CD8-positive, alpha-beta memory T cell (primary cell): Measurements from ENCODE around the gene UPK2. TPM values are rescaled to one million over a fixed set of nuclear protein-coding genes. Genes with fewer than 3 reads are reported as not detected.
A peak's percentile ranks its signal among the peaks of the same experiment; 100 is the strongest.
"Not testable (repeated sequence)": the region's sequence is repeated elsewhere in the genome, so short reads cannot be mapped to it uniquely, and the experiment has no call there.

Experiments
- CTCF ChIA-PET: fragments of 350-600 bp; sonication (Branson Sonifier 250); formaldehyde crosslinking; loops from one replicate; lab custom pipeline; 2021; ENCODE audit warnings: antibody characterized with exemption; lab: Charles Lee
- POLR2A ChIA-PET: fragments of 350-600 bp; sonication (Branson Sonifier 250); formaldehyde crosslinking; loops from one replicate; lab custom pipeline; 2021; ENCODE audit warnings: antibody characterized with exemption; lab: Charles Lee
- DNase-seq, 5 donors: peaks; one replicate each; pipeline versions ENCODE4 v3.0.0 to v3.0.0-alpha.2; 2020 to 2022; ENCODE audit warnings: mixed read lengths in 1 of 5
- H3K27ac ChIP-seq: one replicate; pipeline ENCODE4 v1.7.0; 2013; ENCODE audit warnings: low read depth, mild to moderate bottlenecking, low read length, moderate library complexity
- H3K27me3 ChIP-seq: 2 replicates; pipeline ENCODE4 v1.7.0; 2013; ENCODE audit warnings: low read length, mild to moderate bottlenecking; ENCODE audit not compliant: insufficient read depth, poor library complexity, severe bottlenecking
- H3K36me3 ChIP-seq: 2 replicates; pipeline ENCODE4 v1.7.0; 2013; ENCODE audit warnings: mild to moderate bottlenecking, low read length, moderate library complexity; ENCODE audit not compliant: insufficient read depth
- H3K4me1 ChIP-seq: 2 replicates; pipeline ENCODE4 v1.7.0; 2013; ENCODE audit warnings: mild to moderate bottlenecking, low read length, moderate library complexity; ENCODE audit not compliant: insufficient read depth
- H3K4me3 ChIP-seq: 2 replicates; pipeline ENCODE4 v1.7.0; 2013; ENCODE audit warnings: mild to moderate bottlenecking, low read length
- H3K9me3 ChIP-seq: 2 replicates; pipeline ENCODE4 v1.7.0; 2013; ENCODE audit warnings: mild to moderate bottlenecking, low read length
- H3K27ac Mint-ChIP-seq, 8 donors: one replicate each; pipeline ENCODE4 v1.8.0; 2020 to 2021; ENCODE audit warnings: mixed read lengths in 8 of 8, mild to moderate bottlenecking in 6 of 8, inconsistent platforms in 3 of 8, moderate library complexity in 3 of 8
- H3K27me3 Mint-ChIP-seq, 2 donors: one replicate each; pipeline ENCODE4 v1.8.0; 2020 to 2021; ENCODE audit warnings: mixed read lengths in 2 of 2, mild to moderate bottlenecking in 1 of 2, moderate library complexity in 1 of 2
- H3K36me3 Mint-ChIP-seq, 3 donors: one replicate each; pipeline ENCODE4 v1.8.0; 2020 to 2021; ENCODE audit warnings: mixed read lengths in 3 of 3, inconsistent platforms in 1 of 3, mild to moderate bottlenecking in 1 of 3
- H3K4me1 Mint-ChIP-seq, 3 donors: one replicate each; pipeline ENCODE4 v1.8.0; 2020 to 2021; ENCODE audit warnings: mixed read lengths in 3 of 3, inconsistent platforms in 1 of 3, mild to moderate bottlenecking in 1 of 3
- H3K4me3 Mint-ChIP-seq, 7 donors: one replicate each; pipeline ENCODE4 v1.8.0; 2020 to 2021; ENCODE audit warnings: mixed read lengths in 7 of 7, mild to moderate bottlenecking in 6 of 7, moderate library complexity in 4 of 7, inconsistent platforms in 2 of 7
- H3K9me3 Mint-ChIP-seq, 5 donors: one replicate each; pipeline ENCODE4 v1.8.0; 2020 to 2022; ENCODE audit warnings: mixed read lengths in 5 of 5, mild to moderate bottlenecking in 3 of 5, moderate library complexity in 2 of 5, inconsistent platforms in 1 of 5
- polyA plus RNA-seq: library from polyadenylated mRNA; unstranded; fragments of 300-500 nt; fragmentation: Illumina TruSeq; gene quantifications from one replicate; pipeline ENCODE4 v1.2.3, GENCODE V29; 2021
- total RNA-seq, 2 experiments: library from RNA; stranded (reverse); gene quantifications; one replicate each; pipeline ENCODE4 v1.2.3, GENCODE V29; 2021

Gene UPK2
- total and polyA plus RNA-seq, 3 experiments from 2014 or later = 0.22 TPM; not detected in 2

GRCh38 chr11:118948000-118948399, 8.1 kb upstream of the UPK2 start:
- CTCF ChIA-PET = interaction anchor here (0.7 kb wide), 2 partner anchors 14 to 17 kb away, joined by 3 read pairs; no protein-coding TSS in a partner anchor
- peak overlapping the region in 2 of 8 donors; percentile 24 to 29 for H3K27ac Mint-ChIP-seq
- DNase-seq = no peak
- H3K4me3 Mint-ChIP-seq = peak overlapping the region in 1 of 7 donors; percentile 14
- H3K27me3 Mint-ChIP-seq = peaks cover 5 to 6% of the 10 kb centered on the region in 2 donors
- H3K36me3 Mint-ChIP-seq = no peaks in the 10 kb centered on the region
- Histone ChIP-seq H3K27me3 (no peaks in the 10 kb centered on the region), H3K9me3 (no peaks in the 10 kb centered on the region), H3K4me3 (no peak overlapping the region), H3K27ac (no peak overlapping the region), H3K4me1 (no peaks in the 10 kb centered on the region), H3K36me3 (no peaks in the 10 kb centered on the region)
- no peaks in the 10 kb centered on the region for H3K9me3 Mint-ChIP-seq
- POLR2A ChIA-PET = interaction anchor here (0.5 to 0.7 kb wide), 2 partner anchors 49 to 250 kb away, joined by 3 to 4 read pairs; no protein-coding TSS in a partner anchor
- H3K4me1 Mint-ChIP-seq = peaks cover 3 to 6% (median 4%) of the 10 kb centered on the region in 3 donors

- POLR2A ChIA-PET = no interaction called here
- H3K4me3 ChIP-seq = no peak overlapping the region
- Mint-ChIP-seq H3K9me3 (peaks cover 0 to 2% (median 0%) of the 10 kb centered on the region in 5 donors), H3K27me3 (peaks cover 6 to 13% of the 10 kb centered on the region in 2 donors), H3K27ac (no peak overlapping the region), H3K4me1 (peaks cover 3 to 9% (median 5%) of the 10 kb centered on the region in 3 donors), H3K36me3 (no peaks in the 10 kb centered on the region), H3K4me3 (no peak overlapping the region)
- H3K27ac ChIP-seq = no peak overlapping the region
- no peak for DNase-seq
- H3K9me3 ChIP-seq = no peaks in the 10 kb centered on the region
- H3K36me3 ChIP-seq = no peaks in the 10 kb centered on the region
- CTCF ChIA-PET = no interaction called here
- H3K4me1 ChIP-seq = peaks cover 7% of the 10 kb centered on the region
- H3K27me3 ChIP-seq = no peaks in the 10 kb centered on the region
These were observed 2.8 kb upstream of the UPK2 start for GRCh38 chr11:118953265-118953664.

- not testable (repeated sequence) for H3K36me3 Mint-ChIP-seq, H3K27ac Mint-ChIP-seq, H3K4me3 Mint-ChIP-seq
These were observed 2.1 kb upstream of the UPK2 start for GRCh38 chr11:118953976-118954375.

GRCh38 chr11:118956847-118957469, 860 bp downstream of the UPK2 start:
- peaks cover 0 to 2% (median 0%) of the 10 kb centered on the region in 5 donors for H3K9me3 Mint-ChIP-seq
- H3K27me3 Mint-ChIP-seq = peaks cover 6 to 13% of the 10 kb centered on the region in 2 donors
- DNase-seq = no peak
- H3K4me3 ChIP-seq = no peak overlapping the region
- no peaks in the 10 kb centered on the region for H3K27me3 ChIP-seq
- no peaks in the 10 kb centered on the region for H3K9me3 ChIP-seq
- no peaks in the 10 kb centered on the region for H3K36me3 Mint-ChIP-seq
- CTCF ChIA-PET = interaction anchor here (0.6 to 3.9 kb wide), 27 partner anchors 8 to 348 kb away, joined by 3 to 32 read pairs (median 3); no protein-coding TSS in a partner anchor
- POLR2A ChIA-PET = interaction anchor here (0.5 to 1.7 kb wide), 3 partner anchors 48 to 267 kb away, joined by 3 read pairs; no protein-coding TSS in a partner anchor
- H3K4me1 ChIP-seq = peaks cover 7% of the 10 kb centered on the region
- H3K36me3 ChIP-seq = no peaks in the 10 kb centered on the region
- no peak overlapping the region for H3K27ac ChIP-seq
- H3K4me1 Mint-ChIP-seq = peaks cover 3 to 9% (median 5%) of the 10 kb centered on the region in 3 donors
- H3K27ac Mint-ChIP-seq = peak overlapping the region in 3 of 8 donors; percentile 9 to 75 (median 54)
- H3K4me3 Mint-ChIP-seq = no peak overlapping the region

More at GRCh38 chr11:118953976-118954375, 2.1 kb upstream of the UPK2 start:
- H3K36me3 ChIP-seq, H3K9me3 Mint-ChIP-seq, POLR2A ChIA-PET, H3K4me1 ChIP-seq, H3K4me3 ChIP-seq, H3K27ac ChIP-seq, DNase-seq, H3K9me3 ChIP-seq, H3K27me3 ChIP-seq, H3K4me1 Mint-ChIP-seq: not testable (repeated sequence)
- peaks cover 7 to 13% of the 10 kb centered on the region in 2 donors for H3K27me3 Mint-ChIP-seq
- CTCF ChIA-PET = interaction anchor here (1.4 to 1.6 kb wide), 2 partner anchors 24 to 46 kb away, joined by 3 read pairs; no protein-coding TSS in a partner anchor

GRCh38 chr11:118957549-118957948, 1.5 kb downstream of the UPK2 start:
- ChIA-PET CTCF (interaction anchor here (0.7 to 3.9 kb wide), 23 partner anchors 7 to 349 kb away, joined by 3 to 32 read pairs (median 4); no protein-coding TSS in a partner anchor), POLR2A (interaction anchor here (1.7 kb wide), 1 partner anchor 49 kb away, joined by 3 read pairs; no protein-coding TSS in a partner anchor)
- Histone ChIP-seq H3K27ac (no peak overlapping the region), H3K4me1 (peaks cover 7% of the 10 kb centered on the region), H3K9me3 (no peaks in the 10 kb centered on the region), H3K27me3 (no peaks in the 10 kb centered on the region), H3K4me3 (no peak overlapping the region), H3K36me3 (no peaks in the 10 kb centered on the region)
- Mint-ChIP-seq H3K27me3 (peaks cover 6 to 13% of the 10 kb centered on the region in 2 donors), H3K27ac (no peak overlapping the region), H3K9me3 (peaks cover 0 to 2% (median 0%) of the 10 kb centered on the region in 5 donors), H3K4me3 (no peak overlapping the region), H3K36me3 (no peaks in the 10 kb centered on the region), H3K4me1 (peaks cover 3 to 9% (median 5%) of the 10 kb centered on the region in 3 donors)
- DNase-seq = no peak

- Mint-ChIP-seq H3K9me3 (peaks cover 0 to 2% (median 0%) of the 10 kb centered on the region in 5 donors), H3K36me3 (no peaks in the 10 kb centered on the region), H3K4me1 (peaks cover 3 to 9% (median 5%) of the 10 kb centered on the region in 3 donors), H3K4me3 (no peak overlapping the region), H3K27ac (no peak overlapping the region), H3K27me3 (peaks cover 7 to 13% of the 10 kb centered on the region in 2 donors)
- no peak for DNase-seq
- H3K4me1 ChIP-seq = peaks cover 7% of the 10 kb centered on the region
- H3K36me3 ChIP-seq = no peaks in the 10 kb centered on the region
- no peaks in the 10 kb centered on the region for H3K9me3 ChIP-seq
- POLR2A ChIA-PET = no interaction called here
- H3K27me3 ChIP-seq = no peaks in the 10 kb centered on the region
- CTCF ChIA-PET = interaction anchor here (0.7 to 3.9 kb wide), 12 partner anchors 10 to 268 kb away, joined by 3 to 32 read pairs (median 4); no protein-coding TSS in a partner anchor
- H3K4me3 ChIP-seq = no peak overlapping the region
- H3K27ac ChIP-seq = no peak overlapping the region
These were observed 1.9 kb downstream of the UPK2 start for GRCh38 chr11:118957968-118958367.

GRCh38 chr11:118958577-118958976, 2.5 kb downstream of the UPK2 start:
- Mint-ChIP-seq H3K4me1 (peaks cover 3 to 9% (median 5%) of the 10 kb centered on the region in 3 donors), H3K9me3 (peaks cover 0 to 2% (median 0%) of the 10 kb centered on the region in 5 donors), H3K36me3 (no peaks in the 10 kb centered on the region), H3K4me3 (no peak overlapping the region), H3K27ac (no peak overlapping the region), H3K27me3 (peaks cover 8 to 13% of the 10 kb centered on the region in 2 donors)
- no peaks in the 10 kb centered on the region for H3K36me3 ChIP-seq
- no peak for DNase-seq
- no peaks in the 10 kb centered on the region for H3K9me3 ChIP-seq
- H3K4me3 ChIP-seq = no peak overlapping the region
- CTCF ChIA-PET = interaction anchor here (0.8 to 3.9 kb wide), 5 partner anchors 10 to 269 kb away, joined by 3 to 32 read pairs (median 8); no protein-coding TSS in a partner anchor
- POLR2A ChIA-PET = no interaction called here
- H3K4me1 ChIP-seq = peaks cover 7% of the 10 kb centered on the region
- H3K27me3 ChIP-seq = no peaks in the 10 kb centered on the region
- no peak overlapping the region for H3K27ac ChIP-seq

GRCh38 chr11:118961189-118961588, 5.1 kb downstream of the UPK2 start:
- H3K9me3 Mint-ChIP-seq = no peaks in the 10 kb centered on the region

More at GRCh38 chr11:118961189-118961588, 5.1 kb downstream of the UPK2 start:
- Histone ChIP-seq H3K27me3 (no peaks in the 10 kb centered on the region), H3K27ac (no peak overlapping the region), H3K36me3 (no peaks in the 10 kb centered on the region), H3K4me1 (peaks cover 6% of the 10 kb centered on the region), H3K4me3 (no peak overlapping the region), H3K9me3 (no peaks in the 10 kb centered on the region)
- no peak for DNase-seq
- peaks cover 4 to 8% of the 10 kb centered on the region in 2 donors for H3K27me3 Mint-ChIP-seq
- no peaks in the 10 kb centered on the region for H3K36me3 Mint-ChIP-seq
- H3K27ac Mint-ChIP-seq = no peak overlapping the region
- POLR2A ChIA-PET = no interaction called here
- peaks cover 3 to 9% (median 5%) of the 10 kb centered on the region in 3 donors for H3K4me1 Mint-ChIP-seq
- CTCF ChIA-PET = interaction anchor here (0.8 to 1.4 kb wide), 2 partner anchors 37 to 271 kb away, joined by 3 read pairs; no protein-coding TSS in a partner anchor
- H3K4me3 Mint-ChIP-seq = no peak overlapping the region
